ENCODE measurements around the gene LARP1B. TPM values are rescaled to one million over a fixed set of nuclear protein-coding genes. Genes with fewer than 3 reads are reported as not detected.
"Not testable (repeated sequence)": the region's sequence is repeated elsewhere in the genome, so short reads cannot be mapped to it uniquely, and the experiment has no call there.

Gene LARP1B
- total and polyA plus RNA-seq, 2 of the 8 experiments (the other 6 are each of a cell fraction or from before 2014, with no cell fraction given): 10.6 to 47.0 TPM

DNA sequence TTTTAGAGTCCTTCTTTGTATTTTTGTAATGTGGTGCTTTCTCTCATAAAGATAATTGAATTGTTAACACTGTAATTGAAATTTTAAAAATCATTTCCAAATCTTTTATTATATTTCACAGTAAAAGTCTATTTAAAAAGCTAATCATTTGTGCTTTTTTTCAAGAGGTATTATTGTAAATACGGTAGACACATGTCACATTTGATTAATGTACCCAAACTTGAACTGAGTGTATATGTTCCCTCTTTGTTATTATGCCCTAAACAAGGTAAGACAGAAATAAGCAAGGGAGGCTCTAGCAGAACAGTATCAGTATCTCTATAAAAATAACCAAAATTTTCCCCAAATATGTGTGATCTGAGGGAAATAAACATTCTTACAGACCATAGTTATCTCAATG, 21.5 kb upstream of the LARP1B start:
- Histone ChIP-seq H2AFZ (ENCODE audit: low read length) (no peak overlapping the region), H3K4ac (replicated peaks; ENCODE audit: insufficient read length, low read depth, low read length) (no peak overlapping the region), H3K9me3 (ENCODE audit: insufficient read depth in 2 of 2, low read depth in 1 of 2, low read length in 1 of 2) (no peaks in the 10 kb centered on the region), H2BK5ac (ENCODE audit: low read depth, low read length) (no peak overlapping the region), H3K9ac (replicated peaks in 1 of 4; ENCODE audit: extremely low read depth in 1 of 4, low read depth in 3 of 4, low read length in 3 of 4) (no peak overlapping the region), H3K14ac (ENCODE audit: insufficient read length) (no peak overlapping the region), H2BK15ac (ENCODE audit: low read length) (no peak overlapping the region), H3K27me3 (replicated peaks in 1 of 4; ENCODE audit: control insufficient read depth in 3 of 4, extremely low read depth in 1 of 4, insufficient read depth in 3 of 4, low read length in 3 of 4) (no peaks in the 10 kb centered on the region), H3K18ac (ENCODE audit: extremely low read depth, low read length) (no peak overlapping the region), H3K23ac (ENCODE audit: insufficient read length) (no peak overlapping the region), H2BK12ac (ENCODE audit: low read depth, low read length) (no peak overlapping the region), H3K4me2 (ENCODE audit: insufficient read depth in 1 of 2, low read depth in 2 of 2, low read length in 2 of 2) (no peak overlapping the region), H3K4me1 (replicated peaks in 1 of 4; ENCODE audit: control insufficient read depth in 3 of 4, insufficient read depth in 4 of 4, low read length in 3 of 4) (no peaks in the 10 kb centered on the region), H3K23me2 (ENCODE audit: low read depth, low read length) (no peaks in the 10 kb centered on the region), H2BK120ac (replicated peaks; ENCODE audit: low read depth, low read length) (no peak overlapping the region), H4K5ac (ENCODE audit: insufficient read length, low read depth, low read length) (no peak overlapping the region), H2AK5ac (ENCODE audit: low read depth, low read length) (no peak overlapping the region), H3K36me3 (ENCODE audit: control insufficient read depth in 2 of 4, insufficient read depth in 4 of 4, low read length in 3 of 4) (no peaks in the 10 kb centered on the region), H2BK20ac (ENCODE audit: low read length) (no peak overlapping the region), H4K8ac (ENCODE audit: extremely low read depth, insufficient read depth, low read length) (no peak overlapping the region), H3K4me3 (ENCODE audit: extremely low read depth in 1 of 4, insufficient read depth in 2 of 4, low read depth in 3 of 4, low read length in 4 of 4) (no peak overlapping the region), H3K27ac (ENCODE audit: low read depth, low read length) (no peak overlapping the region), H4K20me1 (replicated peaks in 1 of 2; ENCODE audit: control insufficient read depth in 1 of 2, insufficient read depth in 2 of 2, low read length in 2 of 2) (no peaks in the 10 kb centered on the region), H3K79me1 (ENCODE audit: low read depth, low read length) (no peaks in the 10 kb centered on the region), H3K79me2 (ENCODE audit: control insufficient read depth in 1 of 2, insufficient read depth in 2 of 2, low read length in 2 of 2) (no peaks in the 10 kb centered on the region), H3K56ac (replicated peaks; ENCODE audit: insufficient read length, low read depth, low read length) (no peak overlapping the region), H4K91ac (replicated peaks; ENCODE audit: insufficient read length, low read length) (no peak overlapping the region)
- DNase-seq (ENCODE audit: low read depth in 1 of 2, low spot score in 2 of 2) (no peak), FAIRE-seq (no peak)
- ChIA-PET POLR2A (ENCODE audit: partially characterized antibody) (no interaction called here), CTCF (ENCODE audit: partially characterized antibody) (interaction anchor here (1.8 kb wide), 1 partner anchor 12 kb away, joined by 4 read pairs; no protein-coding TSS in a partner anchor)
- 88% methylated on average over 1 of the region's 1 CpG; no CpG with 5 or more reads in 1 of the 2 experiments for WGBS, 2 experiments (ENCODE audit: extremely low coverage in 1 of 2, insufficient coverage in 1 of 2, insufficient read length in 1 of 2, insufficient replicate concordance in 2 of 2, low coverage in 1 of 2, low lambda C conversion rate in 2 of 2, missing lambda C conversion rate in 1 of 2)
- no peak for TF ChIP-seq CEBPB (IDR thresholded peaks at IDR 0.05; ENCODE audit: low read depth, low read length)

DNA sequence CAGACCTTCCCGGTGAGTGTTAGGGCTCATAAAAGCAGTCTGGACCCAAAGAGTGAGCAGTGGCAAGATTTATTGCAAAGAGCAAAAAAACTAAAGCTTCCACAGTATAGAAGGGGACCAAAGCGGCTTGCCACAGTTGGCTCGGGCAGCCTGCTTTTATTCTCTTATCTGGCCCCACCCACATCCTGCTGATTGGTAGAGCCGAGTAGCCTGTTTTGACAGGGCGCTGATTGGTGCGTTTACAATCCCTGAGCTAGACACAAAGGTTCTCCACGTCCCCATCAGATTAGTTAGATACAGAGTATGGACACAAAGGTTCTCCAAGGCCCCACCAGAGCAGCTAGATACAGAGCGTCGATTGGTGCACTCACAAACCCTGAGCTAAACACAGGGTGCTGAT, 14.1 kb upstream of the LARP1B start:
- not testable (repeated sequence) for H2BK5ac ChIP-seq (ENCODE audit: low read depth, low read length); H4K20me1 ChIP-seq (replicated peaks in 1 of 2; ENCODE audit: control insufficient read depth in 1 of 2, insufficient read depth in 2 of 2, low read length in 2 of 2); H3K9ac ChIP-seq (replicated peaks in 1 of 4; ENCODE audit: extremely low read depth in 1 of 4, low read depth in 3 of 4, low read length in 3 of 4); H4K91ac ChIP-seq (replicated peaks; ENCODE audit: insufficient read length, low read length); H3K79me2 ChIP-seq (ENCODE audit: control insufficient read depth in 1 of 2, insufficient read depth in 2 of 2, low read length in 2 of 2); H2BK12ac ChIP-seq (ENCODE audit: low read depth, low read length); H2BK20ac ChIP-seq (ENCODE audit: low read length); H3K4me2 ChIP-seq (ENCODE audit: insufficient read depth in 1 of 2, low read depth in 2 of 2, low read length in 2 of 2); H3K27me3 ChIP-seq (replicated peaks in 1 of 4; ENCODE audit: control insufficient read depth in 3 of 4, extremely low read depth in 1 of 4, insufficient read depth in 3 of 4, low read length in 3 of 4); H3K18ac ChIP-seq (ENCODE audit: extremely low read depth, low read length); H3K79me1 ChIP-seq (ENCODE audit: low read depth, low read length); H3K4ac ChIP-seq (replicated peaks; ENCODE audit: insufficient read length, low read depth, low read length); DNase-seq (ENCODE audit: low read depth in 1 of 2, low spot score in 2 of 2); H3K4me1 ChIP-seq (replicated peaks in 1 of 4; ENCODE audit: control insufficient read depth in 3 of 4, insufficient read depth in 4 of 4, low read length in 3 of 4); H2AFZ ChIP-seq (ENCODE audit: low read length); H2BK15ac ChIP-seq (ENCODE audit: low read length); H3K56ac ChIP-seq (replicated peaks; ENCODE audit: insufficient read length, low read depth, low read length); H2BK120ac ChIP-seq (replicated peaks; ENCODE audit: low read depth, low read length); H4K5ac ChIP-seq (ENCODE audit: insufficient read length, low read depth, low read length); H3K14ac ChIP-seq (ENCODE audit: insufficient read length); H3K27ac ChIP-seq (ENCODE audit: low read depth, low read length); H3K9me3 ChIP-seq (ENCODE audit: insufficient read depth in 2 of 2, low read depth in 1 of 2, low read length in 1 of 2); FAIRE-seq; H3K36me3 ChIP-seq (ENCODE audit: control insufficient read depth in 2 of 4, insufficient read depth in 4 of 4, low read length in 3 of 4); H4K8ac ChIP-seq (ENCODE audit: extremely low read depth, insufficient read depth, low read length); H2AK5ac ChIP-seq (ENCODE audit: low read depth, low read length); H3K23ac ChIP-seq (ENCODE audit: insufficient read length); H3K23me2 ChIP-seq (ENCODE audit: low read depth, low read length); H3K4me3 ChIP-seq (ENCODE audit: extremely low read depth in 1 of 4, insufficient read depth in 2 of 4, low read depth in 3 of 4, low read length in 4 of 4)
- WGBS, 2 experiments (ENCODE audit: extremely low coverage in 1 of 2, insufficient coverage in 1 of 2, insufficient read length in 1 of 2, insufficient replicate concordance in 2 of 2, low coverage in 1 of 2, low lambda C conversion rate in 2 of 2, missing lambda C conversion rate in 1 of 2): 83% methylated on average over 7 of the region's 9 CpGs; no CpG with 5 or more reads in 1 of the 2 experiments
- POLR2A ChIA-PET (ENCODE audit: partially characterized antibody): interaction anchor here (0.6 to 1.3 kb wide), 4 partner anchors 8 to 166 kb away, joined by 3 to 6 read pairs (median 3); no protein-coding TSS in a partner anchor
- CTCF ChIA-PET (ENCODE audit: partially characterized antibody): interaction anchor here (0.6 to 2.2 kb wide), 3 partner anchors 13 to 491 kb away, joined by 4 to 6 read pairs (median 4); no protein-coding TSS in a partner anchor

Data from H1 (cell line).